GM06990 (cell line): ENCODE results near the gene UBR1.

Source experiments
- DNase-seq: peaks from one replicate; pipeline ENCODE4 v3.0.0-alpha.2; 2011; ENCODE audit not compliant: insufficient read length; ENCODE audit errors: extremely low read depth
- H3K27me3 ChIP-seq: replicated peaks from 2 replicates; pipeline ENCODE4 v1.6.0; 2011; ENCODE audit warnings: low read length; ENCODE audit not compliant: control insufficient read depth, insufficient read depth
- H3K36me3 ChIP-seq: 2 replicates; pipeline ENCODE4 v1.5.1; 2011; ENCODE audit warnings: low read length; ENCODE audit not compliant: control insufficient read depth, insufficient read depth
- H3K4me3 ChIP-seq: replicated peaks from 2 replicates; pipeline ENCODE4 v1.5.1; 2011; ENCODE audit warnings: low read depth, mild to moderate bottlenecking, control low read depth, low read length
- TF ChIP-seq, protein P1 (sequence below): IDR thresholded peaks from 2 replicates; pipeline ENCODE4 v1.5.1; 2011; ENCODE audit warnings: low read length, control low read depth, mild to moderate bottlenecking, inconsistent platforms; ENCODE audit not compliant: insufficient read depth, poor library complexity, severe bottlenecking

The UBR1 gene

DNA sequence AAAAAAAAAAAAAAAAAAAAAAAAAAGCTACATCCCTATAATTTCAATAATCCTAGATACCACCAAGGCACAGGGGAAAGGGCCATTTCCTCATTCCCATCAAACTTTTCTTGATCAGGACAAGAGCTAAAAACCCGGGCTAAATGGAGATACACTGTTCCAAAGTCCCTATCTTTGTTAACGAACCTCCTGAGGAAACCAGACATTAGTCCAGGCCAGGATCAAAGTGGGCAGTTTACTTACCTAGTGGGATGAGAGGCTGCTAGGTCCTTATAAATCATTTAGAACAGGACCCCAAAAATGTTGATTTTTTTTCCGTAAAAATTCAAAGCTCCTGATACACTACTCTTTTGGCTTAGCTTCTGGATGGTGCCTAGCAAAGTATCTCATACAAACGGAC is 35.6 kb downstream of the UBR1 start:
- Histone ChIP-seq H3K36me3 (no peaks in the 10 kb centered on the region; the same call in 1 of the 2 replicates), H3K27me3 (no peaks in the 10 kb centered on the region), H3K4me3 (no peak overlapping the region)
- no peak for DNase-seq
- TF ChIP-seq, protein P1, sequence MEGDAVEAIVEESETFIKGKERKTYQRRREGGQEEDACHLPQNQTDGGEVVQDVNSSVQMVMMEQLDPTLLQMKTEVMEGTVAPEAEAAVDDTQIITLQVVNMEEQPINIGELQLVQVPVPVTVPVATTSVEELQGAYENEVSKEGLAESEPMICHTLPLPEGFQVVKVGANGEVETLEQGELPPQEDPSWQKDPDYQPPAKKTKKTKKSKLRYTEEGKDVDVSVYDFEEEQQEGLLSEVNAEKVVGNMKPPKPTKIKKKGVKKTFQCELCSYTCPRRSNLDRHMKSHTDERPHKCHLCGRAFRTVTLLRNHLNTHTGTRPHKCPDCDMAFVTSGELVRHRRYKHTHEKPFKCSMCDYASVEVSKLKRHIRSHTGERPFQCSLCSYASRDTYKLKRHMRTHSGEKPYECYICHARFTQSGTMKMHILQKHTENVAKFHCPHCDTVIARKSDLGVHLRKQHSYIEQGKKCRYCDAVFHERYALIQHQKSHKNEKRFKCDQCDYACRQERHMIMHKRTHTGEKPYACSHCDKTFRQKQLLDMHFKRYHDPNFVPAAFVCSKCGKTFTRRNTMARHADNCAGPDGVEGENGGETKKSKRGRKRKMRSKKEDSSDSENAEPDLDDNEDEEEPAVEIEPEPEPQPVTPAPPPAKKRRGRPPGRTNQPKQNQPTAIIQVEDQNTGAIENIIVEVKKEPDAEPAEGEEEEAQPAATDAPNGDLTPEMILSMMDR = no peak

DNA sequence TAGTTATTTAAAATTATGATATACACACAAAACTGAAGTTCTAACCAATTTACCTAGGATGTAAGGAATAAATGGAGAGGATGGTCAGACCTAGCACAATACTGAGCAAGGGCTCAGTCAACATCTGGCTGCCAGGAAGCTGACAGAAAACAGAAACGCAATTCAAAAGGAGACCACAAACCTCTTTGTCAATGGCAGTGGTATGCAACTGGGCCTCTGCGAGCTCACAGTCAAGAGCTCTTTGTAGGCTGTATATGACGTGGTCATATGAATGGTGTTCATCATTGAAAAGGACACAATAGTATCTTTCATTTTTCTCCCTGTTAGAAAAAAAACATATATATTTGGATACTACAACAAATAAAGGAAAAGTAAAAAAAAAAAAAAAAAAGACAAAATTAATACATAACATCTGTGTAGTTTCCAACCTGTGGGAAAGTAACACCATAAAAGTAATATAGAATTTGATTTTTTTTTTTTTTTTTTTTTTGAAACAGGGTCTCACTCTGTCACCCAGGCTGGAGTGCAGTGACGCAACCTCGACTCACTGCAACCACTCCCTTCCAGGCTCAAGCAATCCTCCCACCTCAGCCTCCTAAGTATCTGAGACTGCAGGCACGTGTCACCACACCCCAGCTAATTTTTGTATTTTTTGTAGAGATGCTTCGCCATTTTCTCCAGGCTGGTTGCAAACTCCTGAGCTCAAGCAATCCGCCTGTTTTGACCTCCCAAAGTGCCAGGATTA is 37.9 kb downstream of the UBR1 start:
- TF ChIP-seq, protein P1 = no peak
- DNase-seq = no peak
- no peaks in the 10 kb centered on the region; the same call in 1 of the 2 replicates for H3K36me3 ChIP-seq

DNA sequence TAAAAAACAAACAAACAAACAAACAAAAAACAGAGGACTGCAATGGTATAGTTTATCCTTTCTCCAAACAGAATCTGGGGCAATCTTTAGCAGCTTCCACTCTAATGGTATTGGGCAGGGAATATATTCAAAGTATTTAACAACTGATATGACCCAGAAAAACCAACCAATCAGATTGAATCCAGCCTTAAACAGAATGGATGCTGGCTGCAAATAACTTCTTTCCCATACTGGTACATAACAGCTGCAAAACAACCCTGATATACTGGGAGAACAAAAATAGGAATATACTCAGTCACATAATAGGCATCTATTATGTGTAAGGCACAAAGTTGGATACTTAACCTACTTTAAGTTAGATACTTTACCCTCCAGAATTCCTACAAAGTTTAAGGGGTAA is 49.1 kb downstream of the UBR1 start:
- TF ChIP-seq, protein P1 = no peak
- H3K27me3 ChIP-seq = no peaks in the 10 kb centered on the region
- H3K4me3 ChIP-seq = no peak overlapping the region
- H3K36me3 ChIP-seq = peaks cover 5% of the 10 kb centered on the region
- DNase-seq = no peak

More for the DNA sequence above, 37.9 kb downstream of the UBR1 start:
- no peaks in the 10 kb centered on the region for H3K27me3 ChIP-seq
- H3K4me3 ChIP-seq = no peak overlapping the region

DNA sequence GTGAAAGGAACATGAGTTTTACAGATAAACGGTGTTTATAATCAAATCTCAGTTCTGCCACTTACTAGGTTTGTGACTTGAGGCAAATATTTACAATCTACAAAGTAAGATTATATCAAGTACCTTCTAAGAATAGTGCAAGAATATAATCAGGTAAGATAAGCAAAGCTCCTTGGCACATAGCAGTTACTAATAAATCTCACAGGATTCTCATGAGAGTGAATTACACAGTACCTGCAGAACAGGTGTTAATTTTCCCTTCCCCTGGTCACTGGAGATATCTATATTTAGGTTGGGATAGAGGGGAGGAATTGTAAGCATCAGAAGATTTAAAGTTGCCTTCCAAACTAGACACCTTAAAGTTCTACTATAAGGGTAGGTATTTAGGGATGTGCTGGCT is 53.0 kb downstream of the UBR1 start:
- peaks cover 3% of the 10 kb centered on the region for H3K36me3 ChIP-seq
- no peak for DNase-seq
- H3K27me3 ChIP-seq = no peaks in the 10 kb centered on the region
- TF ChIP-seq, protein P1 = no peak
- no peak overlapping the region for H3K4me3 ChIP-seq

DNA sequence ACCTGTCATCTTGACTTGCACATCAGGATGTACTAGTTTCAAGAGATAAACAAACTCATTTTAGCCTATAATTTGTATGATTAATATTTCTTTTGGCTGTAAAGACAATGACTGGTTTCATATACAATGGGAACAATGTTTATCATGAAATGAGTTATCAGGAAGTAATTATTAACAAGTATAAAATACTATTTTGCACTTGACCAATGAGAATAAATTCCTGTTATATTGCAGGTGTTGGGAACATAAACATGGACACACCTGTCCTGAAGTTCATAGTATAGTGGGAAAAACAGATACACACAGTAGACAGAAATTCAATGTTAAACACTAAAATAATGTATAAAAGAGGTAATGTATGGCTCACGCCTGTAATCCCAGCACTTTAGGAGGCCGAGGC is 56.9 kb downstream of the UBR1 start:
- TF ChIP-seq, protein P1 = no peak
- H3K27me3 ChIP-seq = no peaks in the 10 kb centered on the region
- H3K36me3 ChIP-seq = no peaks in the 10 kb centered on the region; the same call in none of the 2 replicates
- no peak for DNase-seq
- H3K4me3 ChIP-seq = no peak overlapping the region
